Measurements from ENCODE around the gene CENPP. TPM values are rescaled to one million over a fixed set of nuclear protein-coding genes. Genes with fewer than 3 reads are reported as not detected.
A peak's percentile ranks its signal among the peaks of the same experiment; 100 is the strongest.

The CENPP gene
- total RNA-seq, 1 donor = 2.2 TPM

GRCh38 chr9:92633614-92634278 lies 308.0 kb downstream of the CENPP start:
- DNase-seq (ENCODE audit: low read depth) = no peak
- no peak for TF ChIP-seq CTCF (IDR thresholded peaks at IDR 0.05; ENCODE audit: insufficient read depth, low read depth, low read length)
- no peak overlapping the region for H3K4me3 ChIP-seq (ENCODE audit: low read depth, low read length)

DNA sequence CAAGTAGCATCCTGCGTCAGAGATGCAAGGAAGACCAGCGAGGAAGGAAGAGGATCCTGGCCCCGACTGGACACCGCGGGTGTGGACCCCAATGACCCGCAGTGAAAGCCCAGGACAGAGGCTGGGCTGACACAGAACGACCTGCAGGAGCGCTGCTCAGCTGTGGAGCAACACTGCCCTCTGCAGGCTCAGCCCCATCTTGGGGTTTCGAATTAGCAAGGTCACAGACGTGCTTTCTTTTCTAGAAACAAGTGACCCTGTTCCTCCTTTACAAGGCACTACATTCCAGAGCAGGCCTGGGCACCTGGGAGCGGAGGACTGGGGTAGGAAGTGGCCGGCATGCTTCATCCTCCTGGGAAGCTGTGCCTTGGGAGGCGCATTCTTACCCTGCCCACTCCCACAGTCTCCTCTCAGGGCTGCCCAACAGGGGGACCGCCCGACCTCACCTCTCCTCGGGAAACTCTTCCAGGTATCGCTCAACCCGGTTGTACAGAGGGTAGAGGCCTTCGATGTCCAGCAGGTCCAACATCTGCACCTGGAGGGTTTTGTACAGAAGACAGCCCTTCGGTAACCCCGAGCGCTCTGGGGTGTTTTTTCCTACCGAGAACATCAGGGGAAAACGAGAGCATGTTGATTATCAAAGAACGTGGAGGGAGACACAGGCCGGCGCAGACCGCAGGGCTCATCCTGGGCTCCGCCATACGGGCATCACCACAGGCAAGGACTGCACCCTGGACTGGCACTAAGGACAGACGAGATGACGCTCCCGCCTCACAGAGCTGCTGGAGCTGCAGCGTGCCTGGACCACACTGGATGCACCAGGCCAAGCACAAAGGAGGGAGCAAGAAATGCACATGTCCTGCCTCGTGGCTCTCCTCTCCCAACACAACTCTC lies 309.2 kb downstream of the CENPP start:
- DNase-seq (ENCODE audit: low read depth) = peak; percentile 79
- no peak overlapping the region for H3K4me3 ChIP-seq (ENCODE audit: low read depth, low read length)
- TF ChIP-seq CTCF (IDR thresholded peaks at IDR 0.05; ENCODE audit: insufficient read depth, low read depth, low read length) = peak; percentile 97

DNA sequence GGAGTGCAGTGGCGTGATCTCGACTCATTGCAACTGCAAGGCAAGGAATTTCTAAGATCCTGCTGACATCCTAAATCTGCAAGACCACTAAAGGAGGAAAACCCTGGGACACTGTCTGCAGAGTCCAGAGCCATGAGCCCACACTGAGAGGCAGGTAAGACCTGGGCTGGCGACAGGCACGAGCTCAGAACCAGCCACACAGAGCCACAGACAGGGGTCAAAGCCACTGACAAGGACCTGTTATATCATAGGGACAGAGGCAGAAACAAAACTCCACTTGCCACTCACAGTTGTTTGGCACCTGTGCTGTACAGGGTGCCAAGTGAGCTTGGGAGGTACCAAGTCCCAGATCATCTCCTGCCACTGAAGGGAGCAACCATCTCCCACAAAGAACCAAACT lies 310.0 kb downstream of the CENPP start:
- H3K4me3 ChIP-seq (ENCODE audit: low read depth, low read length) = no peak overlapping the region
- TF ChIP-seq CTCF (IDR thresholded peaks at IDR 0.05; ENCODE audit: insufficient read depth, low read depth, low read length) = no peak
- DNase-seq (ENCODE audit: low read depth) = no peak

DNA sequence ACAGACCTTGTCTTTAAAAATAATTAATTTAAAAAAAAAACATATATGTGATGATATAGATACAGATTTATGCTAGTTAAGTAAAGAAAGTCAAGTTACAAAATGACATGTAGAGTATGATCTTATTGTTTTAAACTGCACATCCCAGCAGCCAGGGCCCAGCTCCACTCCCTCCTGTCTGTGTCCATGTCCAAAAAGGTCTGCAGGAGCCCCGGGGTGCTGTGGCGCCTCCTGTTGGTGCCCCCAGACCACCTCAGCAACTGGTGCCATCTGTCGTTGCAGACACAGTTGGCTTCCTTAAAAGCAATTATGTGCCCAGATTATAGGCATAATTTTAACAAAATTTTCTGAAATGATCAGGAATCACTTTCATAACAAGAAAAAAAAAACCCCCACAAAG lies 310.9 kb downstream of the CENPP start:
- no peak for DNase-seq (ENCODE audit: low read depth)
- no peak for TF ChIP-seq CTCF (IDR thresholded peaks at IDR 0.05; ENCODE audit: insufficient read depth, low read depth, low read length)
- no peak overlapping the region for H3K4me3 ChIP-seq (ENCODE audit: low read depth, low read length)

DNA sequence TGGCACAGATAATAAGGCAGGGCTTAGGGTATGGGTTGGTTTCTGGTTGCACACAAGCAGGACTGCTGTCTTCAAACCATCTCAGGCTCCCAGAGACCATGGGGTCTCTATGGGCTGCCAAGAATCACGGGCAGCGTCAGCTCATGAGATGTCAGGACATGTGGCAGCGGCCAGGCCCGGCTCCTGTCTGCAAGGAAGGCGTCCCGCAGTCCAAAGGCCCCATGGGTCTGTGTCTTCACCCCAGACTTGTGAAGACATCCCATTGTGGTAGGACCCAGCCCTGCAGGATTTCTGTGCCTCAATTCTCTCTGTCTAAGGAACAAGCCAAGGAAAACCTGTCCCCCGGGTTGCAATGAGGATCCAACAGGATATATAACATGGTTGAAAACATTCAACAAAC lies 311.6 kb downstream of the CENPP start:
- TF ChIP-seq CTCF (IDR thresholded peaks at IDR 0.05; ENCODE audit: insufficient read depth, low read depth, low read length) = no peak
- no peak overlapping the region for H3K4me3 ChIP-seq (ENCODE audit: low read depth, low read length)

GRCh38 chr9:92637886-92638620 lies 312.3 kb downstream of the CENPP start:
- TF ChIP-seq CTCF (IDR thresholded peaks at IDR 0.05; ENCODE audit: insufficient read depth, low read depth, low read length) = no peak
- no peak for DNase-seq (ENCODE audit: low read depth)
- no peak overlapping the region for H3K4me3 ChIP-seq (ENCODE audit: low read depth, low read length)

More for the DNA sequence above, 311.6 kb downstream of the CENPP start:
- no peak for DNase-seq (ENCODE audit: low read depth)

Measured in fibroblast of villous mesenchyme (primary cell).